Smooth muscle cell (in vitro differentiated cells): ENCODE data around the gene TTC9C. TPM values are rescaled to one million over a fixed set of nuclear protein-coding genes. Genes with fewer than 3 reads are reported as not detected.
"Not testable (repeated sequence)": the region's sequence is repeated elsewhere in the genome, so short reads cannot be mapped to it uniquely, and the experiment has no call there.

Source experiments
- DNase-seq: peaks from one replicate; lab custom pipeline; 2025; ENCODE audit not compliant: unreplicated experiment; lab: John Stamatoyannopoulos, UW
- H2AFZ ChIP-seq: fragments of 200-600 bp; sonication (generic); 2 replicates; pipeline ENCODE4 v1.6.0; 2016; ENCODE audit warnings: antibody characterized with exemption, low read depth, mild to moderate bottlenecking
- H3F3A ChIP-seq: fragments of 200-600 bp; sonication (generic); 2 replicates; pipeline ENCODE4 v1.6.0; 2017; ENCODE audit warnings: antibody characterized with exemption, low read depth
- H3K27ac ChIP-seq: fragments of 200-600 bp; sonication (generic); 2 replicates; pipeline ENCODE4 v1.5.1; 2016; ENCODE audit warnings: low read depth, mild to moderate bottlenecking
- H3K27me3 ChIP-seq: fragments of 200-600 bp; sonication (generic); 2 replicates; pipeline ENCODE4 v1.6.1; 2016; ENCODE audit warnings: low read depth, mild to moderate bottlenecking
- H3K36me3 ChIP-seq: fragments of 200-600 bp; sonication (generic); 2 replicates; pipeline ENCODE4 v1.5.1; 2016; ENCODE audit warnings: low read depth
- H3K4me1 ChIP-seq: fragments of 200-600 bp; sonication (generic); 2 replicates; pipeline ENCODE4 v1.5.1; 2016; ENCODE audit warnings: low read depth
- H3K4me2 ChIP-seq: fragments of 200-600 bp; sonication (generic); 2 replicates; pipeline ENCODE4 v1.6.0; 2016; ENCODE audit warnings: mild to moderate bottlenecking
- H3K4me3 ChIP-seq: fragments of 200-600 bp; sonication (generic); 2 replicates; pipeline ENCODE4 v1.5.1; 2016; ENCODE audit warnings: mild to moderate bottlenecking
- H3K79me2 ChIP-seq: fragments of 200-600 bp; sonication (generic); 2 replicates; pipeline ENCODE4 v1.6.0; 2016; ENCODE audit warnings: low read depth, mild to moderate bottlenecking
- H3K9ac ChIP-seq: fragments of 200-600 bp; sonication (generic); 2 replicates; pipeline ENCODE4 v1.6.0; 2016; ENCODE audit warnings: low read depth
- H3K9me3 ChIP-seq: fragments of 200-600 bp; sonication (generic); replicated peaks from 2 replicates; pipeline ENCODE4 v1.5.1; 2016; ENCODE audit warnings: low read depth
- H4K20me1 ChIP-seq: fragments of 200-600 bp; sonication (generic); 2 replicates; pipeline ENCODE4 v1.6.0; 2016; ENCODE audit warnings: low read depth
- WGBS: methylation state at CpG from one replicate; pipeline ENCODE4 v1.1.7; 2016; ENCODE audit warnings: low lambda C conversion rate; 5-methylcytosine and 5-hydroxymethylcytosine counted together
- polyA plus RNA-seq: library from polyadenylated mRNA; unstranded; fragments of >200 nt; fragmentation: Nextera tagmentation; extraction: Ambion mirVana; gene quantifications from 2 replicates; pipeline ENCODE4 v1.2.1, GENCODE V29; 2016
- total RNA-seq: library from RNA; depleted of rRNA; stranded (reverse); fragments of >200 nt; gene quantifications from 2 replicates; pipeline ENCODE4 v1.2.3, GENCODE V29; 2014
- TF ChIP-seq, protein P1 (sequence below): fragments of 200-600 bp; sonication (generic); IDR thresholded peaks from 2 replicates; pipeline ENCODE4 v1.5.1; 2017; ENCODE audit warnings: borderline replicate concordance, mild to moderate bottlenecking, antibody characterized with exemption; ENCODE audit not compliant: insufficient read depth, poor library complexity, severe bottlenecking

Gene TTC9C
- total and polyA plus RNA-seq, 2 experiments from 2014 or later: 20.1 to 49.3 TPM

DNA sequence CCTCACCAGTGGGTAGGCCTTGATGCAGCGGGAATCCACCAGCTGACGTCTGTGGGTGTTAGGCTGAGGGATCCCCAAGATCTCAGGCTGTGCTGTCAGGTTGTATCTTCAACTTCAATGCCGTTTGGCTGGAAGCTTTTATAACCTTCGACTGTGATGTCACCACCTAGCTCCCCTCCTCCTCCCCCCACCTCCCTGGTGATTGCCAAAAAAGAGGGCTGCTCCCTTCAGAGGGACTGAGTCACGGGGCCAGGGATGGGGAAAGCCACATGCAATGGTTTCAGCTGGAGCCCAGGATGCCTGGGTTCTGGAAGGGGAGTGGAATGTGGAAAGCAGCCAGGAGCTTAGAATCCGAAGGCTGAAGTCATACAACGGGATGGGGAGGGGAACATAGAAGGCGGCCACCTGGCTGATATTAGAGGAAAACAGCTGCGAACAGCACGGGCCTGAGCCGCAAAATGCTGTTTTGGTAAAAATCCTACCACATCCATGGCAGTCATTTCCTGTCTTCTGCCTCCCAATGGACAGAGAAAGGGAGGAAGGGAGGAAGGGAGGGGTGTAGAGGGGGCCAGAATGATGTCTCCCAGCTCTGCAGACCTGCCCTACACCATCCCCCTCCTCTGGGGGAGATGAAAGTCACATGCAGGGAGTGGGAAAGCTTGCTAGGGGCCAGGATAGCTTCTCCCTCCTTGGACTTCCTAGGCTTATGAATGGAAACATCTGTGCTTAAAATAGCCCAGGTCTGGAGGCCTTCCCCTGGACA lies 38.7 kb upstream of the TTC9C start, which contains the start of gene LRRN4CL:
LRRN4CL (minus strand) TSS at position 110 of the 763 bp plus-strand sequence. CDS start 1,022 bp downstream, outside the sequence.
- Histone ChIP-seq H3K4me2 (no peak within 1 kb of the TSS), H3K79me2 (no peaks in the 10 kb centered on the region), H2AFZ (no peak within 1 kb of the TSS), H3K27me3 (no peaks in the 10 kb centered on the region), H3K4me3 (no peak within 1 kb of the TSS), H3K36me3 (no peaks in the 10 kb centered on the region), H3K4me1 (no peaks in the 10 kb centered on the region), H3K9me3 (no peaks in the 10 kb centered on the region), H3K27ac (no peak within 1 kb of the TSS), H4K20me1 (no peaks in the 10 kb centered on the region), H3K9ac (no peak within 1 kb of the TSS), H3F3A (no peaks in the 10 kb centered on the region)
- TF ChIP-seq, protein P1, sequence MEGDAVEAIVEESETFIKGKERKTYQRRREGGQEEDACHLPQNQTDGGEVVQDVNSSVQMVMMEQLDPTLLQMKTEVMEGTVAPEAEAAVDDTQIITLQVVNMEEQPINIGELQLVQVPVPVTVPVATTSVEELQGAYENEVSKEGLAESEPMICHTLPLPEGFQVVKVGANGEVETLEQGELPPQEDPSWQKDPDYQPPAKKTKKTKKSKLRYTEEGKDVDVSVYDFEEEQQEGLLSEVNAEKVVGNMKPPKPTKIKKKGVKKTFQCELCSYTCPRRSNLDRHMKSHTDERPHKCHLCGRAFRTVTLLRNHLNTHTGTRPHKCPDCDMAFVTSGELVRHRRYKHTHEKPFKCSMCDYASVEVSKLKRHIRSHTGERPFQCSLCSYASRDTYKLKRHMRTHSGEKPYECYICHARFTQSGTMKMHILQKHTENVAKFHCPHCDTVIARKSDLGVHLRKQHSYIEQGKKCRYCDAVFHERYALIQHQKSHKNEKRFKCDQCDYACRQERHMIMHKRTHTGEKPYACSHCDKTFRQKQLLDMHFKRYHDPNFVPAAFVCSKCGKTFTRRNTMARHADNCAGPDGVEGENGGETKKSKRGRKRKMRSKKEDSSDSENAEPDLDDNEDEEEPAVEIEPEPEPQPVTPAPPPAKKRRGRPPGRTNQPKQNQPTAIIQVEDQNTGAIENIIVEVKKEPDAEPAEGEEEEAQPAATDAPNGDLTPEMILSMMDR: no peak
- WGBS: 86% methylated on average over 11 of the region's 11 CpGs
- DNase-seq: no peak

DNA sequence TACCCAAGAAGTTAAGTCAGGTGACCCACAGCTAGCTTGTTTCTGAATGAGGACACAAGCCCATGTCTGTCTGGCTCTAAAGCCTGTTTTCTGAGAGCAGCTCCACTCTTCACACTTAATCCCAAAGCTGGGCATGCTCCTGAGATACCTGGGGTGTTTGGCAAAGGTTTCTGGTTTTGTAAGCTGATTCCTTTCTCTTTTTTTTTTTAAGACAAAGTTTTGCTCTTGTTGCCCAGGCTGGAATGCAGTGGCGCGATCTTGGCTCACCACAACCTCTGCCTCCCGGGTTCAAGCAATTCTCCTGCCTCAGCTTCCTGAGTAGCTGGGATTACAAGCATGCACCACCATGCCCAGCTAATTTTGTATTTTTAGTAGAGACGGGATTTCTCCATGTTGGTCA lies 34.7 kb upstream of the TTC9C start:
- H3K4me2 ChIP-seq, H3K9ac ChIP-seq, H3K4me3 ChIP-seq, H3K4me1 ChIP-seq, H3K9me3 ChIP-seq, H3K79me2 ChIP-seq, H3K27ac ChIP-seq, H3F3A ChIP-seq, H4K20me1 ChIP-seq, DNase-seq, H3K36me3 ChIP-seq, H2AFZ ChIP-seq, H3K27me3 ChIP-seq: not testable (repeated sequence)
- 91% methylated on average over 4 of the region's 4 CpGs for whole genome bisulfite sequencing

GRCh38 chr11:62694455-62695167 lies 33.7 kb upstream of the TTC9C start:
- TF ChIP-seq, protein P1: peak; percentile 71
- Histone ChIP-seq H3K27me3 (no peaks in the 10 kb centered on the region), H3K4me1 (no peaks in the 10 kb centered on the region), H3K36me3 (no peaks in the 10 kb centered on the region), H3K79me2 (no peaks in the 10 kb centered on the region), H4K20me1 (no peaks in the 10 kb centered on the region), H3K4me2 (no peak overlapping the region), H2AFZ (no peak overlapping the region), H3K4me3 (no peak overlapping the region), H3K27ac (no peak overlapping the region), H3F3A (no peaks in the 10 kb centered on the region), H3K9me3 (no peaks in the 10 kb centered on the region), H3K9ac (no peak overlapping the region)
- 72% methylated on average over 14 of the region's 14 CpGs for WGBS
- DNase-seq: no peak

- Histone ChIP-seq H3K79me2 (peaks cover 20% of the 10 kb centered on the region), H4K20me1 (no peaks in the 10 kb centered on the region), H3K9ac (no peak overlapping the region), H3K27me3 (no peaks in the 10 kb centered on the region), H3K4me1 (peaks cover 16% of the 10 kb centered on the region), H3K9me3 (no peaks in the 10 kb centered on the region), H3K36me3 (no peaks in the 10 kb centered on the region), H3K4me3 (no peak overlapping the region), H3F3A (peaks cover 8% of the 10 kb centered on the region), H3K4me2 (no peak overlapping the region), H3K27ac (no peak overlapping the region), H2AFZ (no peak overlapping the region)
- TF ChIP-seq, protein P1: no peak
- WGBS: 97% methylated on average over 11 of the region's 11 CpGs
- DNase-seq: no peak
Measured at GRCh38 chr11:62702246-62702645, 26.0 kb upstream of the TTC9C start.

DNA sequence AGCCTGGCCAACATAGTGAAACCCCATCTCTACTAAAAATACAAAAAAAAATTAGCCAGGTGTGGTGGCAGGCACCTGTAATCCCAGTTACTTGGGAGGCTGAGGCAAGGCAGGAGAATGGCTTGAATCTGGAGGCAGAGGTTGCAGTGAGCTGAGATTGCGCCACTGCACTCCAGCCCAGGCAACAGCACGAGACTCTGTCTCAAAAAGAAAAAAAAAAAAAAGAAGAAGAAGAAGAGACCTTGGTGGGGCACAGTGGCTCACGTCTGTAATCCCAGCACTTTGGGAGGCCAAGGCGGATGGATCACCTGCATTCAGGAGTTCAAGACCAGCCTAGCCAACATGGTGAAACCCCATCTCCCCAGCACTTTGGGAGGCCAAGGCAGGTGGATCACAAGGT lies 24.4 kb upstream of the TTC9C start:
- H4K20me1 ChIP-seq, H3K27me3 ChIP-seq, H3K9me3 ChIP-seq, H3K4me2 ChIP-seq, H3K9ac ChIP-seq, H3K27ac ChIP-seq, H2AFZ ChIP-seq, H3K36me3 ChIP-seq, DNase-seq, H3K4me3 ChIP-seq: not testable (repeated sequence)
- Histone ChIP-seq H3F3A (peaks cover 22% of the 10 kb centered on the region), H3K4me1 (peaks cover 29% of the 10 kb centered on the region), H3K79me2 (peaks cover 20% of the 10 kb centered on the region)
- 97% methylated on average over 4 of the region's 4 CpGs for WGBS
